ENCODE measurements around the gene IKZF1.
"Not testable (repeated sequence)": the region's sequence is repeated elsewhere in the genome, so short reads cannot be mapped to it uniquely, and the experiment has no call there.

Gene IKZF1

DNA sequence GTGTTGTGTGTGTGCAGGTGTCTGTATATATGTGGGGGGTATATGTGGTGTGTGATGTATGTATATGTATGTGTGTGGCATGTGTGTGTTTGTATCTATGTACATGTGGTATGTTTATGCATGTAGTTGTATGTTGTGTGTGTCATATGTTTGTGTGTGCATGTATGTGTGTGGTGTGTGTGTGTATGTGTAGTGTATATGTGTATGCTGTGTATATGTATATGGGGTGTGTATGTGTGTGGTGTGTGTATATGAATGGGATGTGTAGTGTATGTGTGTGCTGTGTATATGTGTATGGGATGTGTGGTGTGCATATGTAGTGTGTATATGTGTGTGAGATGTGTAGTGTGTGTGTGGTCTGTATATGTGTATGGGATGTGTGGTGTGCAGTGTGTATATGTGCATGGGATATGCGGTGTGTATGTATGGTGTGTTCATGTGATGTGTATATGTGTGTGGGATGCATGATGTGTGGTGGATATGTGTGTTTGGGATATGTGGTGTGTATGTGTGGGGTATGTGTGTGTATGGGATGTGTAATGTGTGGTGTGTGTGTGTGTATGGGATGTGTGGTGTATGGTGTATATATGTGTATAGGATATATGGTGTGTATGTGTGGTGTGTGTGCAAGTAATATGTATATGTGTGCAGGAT lies 30.0 kb downstream of the IKZF1 start:
- TF ChIP-seq, protein P1, sequence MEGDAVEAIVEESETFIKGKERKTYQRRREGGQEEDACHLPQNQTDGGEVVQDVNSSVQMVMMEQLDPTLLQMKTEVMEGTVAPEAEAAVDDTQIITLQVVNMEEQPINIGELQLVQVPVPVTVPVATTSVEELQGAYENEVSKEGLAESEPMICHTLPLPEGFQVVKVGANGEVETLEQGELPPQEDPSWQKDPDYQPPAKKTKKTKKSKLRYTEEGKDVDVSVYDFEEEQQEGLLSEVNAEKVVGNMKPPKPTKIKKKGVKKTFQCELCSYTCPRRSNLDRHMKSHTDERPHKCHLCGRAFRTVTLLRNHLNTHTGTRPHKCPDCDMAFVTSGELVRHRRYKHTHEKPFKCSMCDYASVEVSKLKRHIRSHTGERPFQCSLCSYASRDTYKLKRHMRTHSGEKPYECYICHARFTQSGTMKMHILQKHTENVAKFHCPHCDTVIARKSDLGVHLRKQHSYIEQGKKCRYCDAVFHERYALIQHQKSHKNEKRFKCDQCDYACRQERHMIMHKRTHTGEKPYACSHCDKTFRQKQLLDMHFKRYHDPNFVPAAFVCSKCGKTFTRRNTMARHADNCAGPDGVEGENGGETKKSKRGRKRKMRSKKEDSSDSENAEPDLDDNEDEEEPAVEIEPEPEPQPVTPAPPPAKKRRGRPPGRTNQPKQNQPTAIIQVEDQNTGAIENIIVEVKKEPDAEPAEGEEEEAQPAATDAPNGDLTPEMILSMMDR (IDR thresholded peaks at IDR 0.05; ENCODE audit: low read depth, low read length), result no peak
- Histone ChIP-seq H3K27me3 (ENCODE audit: insufficient read depth, low read depth, severe bottlenecking) (no peaks in the 10 kb centered on the region), H3K4me3 (ENCODE audit: low read depth, low read length) (no peak overlapping the region), H3K27ac (no peak overlapping the region), H3K36me3 (no peaks in the 10 kb centered on the region), H3K9me3 (ENCODE audit: severe bottlenecking) (no peaks in the 10 kb centered on the region)
- no peak for DNase-seq

DNA sequence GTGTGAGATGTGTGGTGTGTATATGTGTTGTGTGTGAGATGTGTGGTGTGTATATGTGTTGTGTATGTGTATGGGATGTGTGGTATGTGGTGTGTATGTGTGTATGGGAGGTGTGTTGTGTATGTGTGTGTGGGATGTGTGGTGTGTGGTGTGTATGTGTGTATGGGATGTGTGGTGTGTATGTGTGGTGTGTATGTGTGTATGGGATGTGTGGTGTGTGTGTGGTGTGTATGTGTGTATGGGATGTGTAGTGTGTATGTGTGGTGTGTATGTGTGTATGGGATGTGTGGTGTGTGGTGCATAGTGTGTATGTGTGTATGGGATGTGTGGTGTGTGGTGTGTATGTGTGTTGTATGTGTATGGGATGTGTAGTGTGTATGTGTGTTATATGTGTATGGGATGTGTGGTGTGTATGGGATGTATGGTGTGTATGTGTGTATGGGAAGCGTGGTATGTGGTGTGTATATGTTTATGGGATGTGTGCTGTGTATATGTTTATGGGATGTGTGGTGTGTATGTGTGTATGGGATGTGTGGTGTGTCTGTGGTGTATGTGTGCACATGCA lies 30.8 kb downstream of the IKZF1 start:
- no peaks in the 10 kb centered on the region for H3K27me3 ChIP-seq (ENCODE audit: insufficient read depth, low read depth, severe bottlenecking)
- no peaks in the 10 kb centered on the region for H3K9me3 ChIP-seq (ENCODE audit: severe bottlenecking)
- H3K4me3 ChIP-seq (ENCODE audit: low read depth, low read length), result no peak overlapping the region
- no peak for DNase-seq
- no peaks in the 10 kb centered on the region for H3K36me3 ChIP-seq
- TF ChIP-seq, protein P1 (IDR thresholded peaks at IDR 0.05; ENCODE audit: low read depth, low read length), result no peak
- no peak overlapping the region for H3K27ac ChIP-seq

DNA sequence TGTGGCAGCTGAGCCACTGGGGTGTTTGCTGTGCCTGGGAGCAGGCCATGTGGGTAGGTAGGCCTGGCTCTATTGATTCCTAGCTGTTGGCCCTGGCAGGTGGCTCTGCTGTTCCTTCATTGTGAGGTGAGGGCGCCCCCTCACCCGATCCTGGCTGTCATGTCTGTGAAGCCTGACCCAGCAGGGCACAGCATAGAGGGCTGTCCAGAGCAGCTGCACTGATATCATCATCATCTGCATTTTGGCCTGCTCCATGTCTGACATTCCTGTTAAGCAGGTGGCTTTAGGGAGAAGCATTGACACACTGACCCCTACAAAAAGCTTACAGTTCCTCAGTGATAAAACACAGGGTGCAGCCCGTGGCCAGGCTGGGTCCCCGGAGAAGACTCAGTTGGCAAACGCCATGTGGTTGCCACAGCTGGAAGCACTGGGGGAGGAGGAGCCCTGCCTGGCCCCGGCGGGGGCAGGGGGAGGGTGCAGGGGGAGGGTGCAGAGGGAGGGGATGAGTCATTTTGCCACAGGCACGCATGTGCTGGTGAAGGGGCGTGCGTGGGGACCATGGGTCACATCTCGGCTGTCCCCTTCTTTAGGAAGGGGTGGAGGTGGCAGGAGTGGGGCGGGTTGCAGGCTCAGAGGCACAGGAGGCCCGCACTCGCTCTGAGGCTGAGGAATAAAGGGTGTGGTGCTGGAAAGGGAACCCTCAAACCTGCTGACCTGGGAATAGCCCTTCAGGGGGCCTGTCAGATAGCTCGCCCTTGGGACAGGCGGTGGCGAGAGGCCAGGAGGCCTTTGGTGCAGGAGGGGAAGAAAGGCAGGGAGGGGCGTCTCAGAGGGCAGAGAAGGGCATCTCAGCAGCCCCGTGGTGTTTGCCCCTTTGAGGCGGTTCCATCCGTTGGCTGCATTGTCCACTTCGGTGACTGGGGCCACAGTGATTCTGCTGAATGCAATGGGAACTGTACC lies 31.6 kb downstream of the IKZF1 start:
- Histone ChIP-seq H3K27me3 (ENCODE audit: insufficient read depth, low read depth, severe bottlenecking) (no peaks in the 10 kb centered on the region), H3K9me3 (ENCODE audit: severe bottlenecking) (no peaks in the 10 kb centered on the region), H3K36me3 (no peaks in the 10 kb centered on the region), H3K27ac (no peak overlapping the region), H3K4me3 (ENCODE audit: low read depth, low read length) (no peak overlapping the region)
- TF ChIP-seq, protein P1 (IDR thresholded peaks at IDR 0.05; ENCODE audit: low read depth, low read length), result peak; percentile 21; the same call in 1 of the 2 replicates
- DNase-seq, result no peak

DNA sequence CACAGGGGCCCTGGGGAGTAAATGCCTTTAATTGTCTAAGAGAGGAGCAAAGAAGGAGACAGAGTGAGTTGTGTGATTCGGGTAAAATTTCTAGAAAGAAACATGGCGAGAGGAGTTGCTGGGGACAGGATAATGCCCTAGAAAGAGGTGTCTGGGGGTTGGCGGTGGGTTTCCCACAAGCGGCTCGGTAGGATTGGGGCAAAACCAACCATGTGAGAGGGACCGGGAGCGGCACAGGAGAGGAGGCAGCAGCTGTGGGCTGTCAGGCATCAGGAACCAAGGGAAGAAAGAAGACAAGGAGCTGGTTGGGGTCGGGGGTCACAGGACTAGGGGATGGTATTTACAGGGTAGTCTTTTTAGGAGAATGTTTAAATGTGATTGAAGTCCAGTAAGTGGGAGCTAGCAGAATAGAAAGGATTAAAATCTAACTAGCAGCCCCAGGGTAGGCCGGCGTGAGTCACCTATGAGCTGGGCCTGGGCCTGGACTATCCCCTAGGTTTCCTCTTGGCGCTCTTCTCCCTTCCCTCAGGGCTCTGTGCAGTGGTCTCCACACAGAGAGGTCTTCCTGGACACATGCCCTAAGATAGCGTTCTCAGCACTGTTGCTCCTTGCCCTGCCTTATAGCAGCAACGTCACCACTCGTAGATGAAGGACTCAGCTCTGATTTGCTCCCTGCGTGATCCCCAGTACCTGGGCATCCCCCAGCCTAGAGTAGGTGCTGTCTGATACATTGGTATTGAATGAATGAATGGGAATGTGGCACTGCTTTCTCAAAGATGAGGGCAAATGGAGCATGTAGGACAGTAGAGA lies 32.6 kb downstream of the IKZF1 start:
- H3K27me3 ChIP-seq (ENCODE audit: insufficient read depth, low read depth, severe bottlenecking), result no peaks in the 10 kb centered on the region
- DNase-seq, result no peak
- no peaks in the 10 kb centered on the region for H3K9me3 ChIP-seq (ENCODE audit: severe bottlenecking)
- no peak overlapping the region for H3K27ac ChIP-seq
- no peaks in the 10 kb centered on the region for H3K36me3 ChIP-seq
- TF ChIP-seq, protein P1 (IDR thresholded peaks at IDR 0.05; ENCODE audit: low read depth, low read length), result no peak
- H3K4me3 ChIP-seq (ENCODE audit: low read depth, low read length), result no peak overlapping the region

DNA sequence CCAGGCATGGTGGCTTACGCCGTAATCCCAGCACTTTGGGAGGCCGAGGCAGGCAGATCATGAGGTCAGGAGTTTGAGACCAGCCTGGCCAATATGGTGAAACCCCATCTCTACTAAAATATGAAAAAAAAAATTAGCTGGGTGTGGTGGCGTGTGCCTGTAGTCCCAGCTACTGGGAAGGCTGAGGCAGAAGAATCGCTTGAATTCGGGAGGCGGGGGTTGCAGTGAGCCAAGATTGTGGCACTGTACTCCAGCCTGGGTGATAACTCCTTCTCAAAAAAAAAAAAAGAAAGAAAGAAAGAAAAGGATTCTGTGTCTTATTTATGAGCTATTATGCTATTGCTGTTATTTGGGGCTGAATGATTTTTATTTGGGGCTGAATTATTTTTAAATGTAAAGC lies 35.0 kb downstream of the IKZF1 start:
- not testable (repeated sequence) for H3K36me3 ChIP-seq; H3K4me3 ChIP-seq (ENCODE audit: low read depth, low read length); H3K27ac ChIP-seq; H3K9me3 ChIP-seq (ENCODE audit: severe bottlenecking); H3K27me3 ChIP-seq (ENCODE audit: insufficient read depth, low read depth, severe bottlenecking); DNase-seq

Data from WERI-Rb-1 (cell line).